GM12878 (cell line): Measurements from ENCODE around the gene TOGARAM1. TPM values are rescaled to one million over a fixed set of nuclear protein-coding genes. Genes with fewer than 3 reads are reported as not detected.

ENCODE experiments used
- ATAC-seq: fragments of 200-7000 bp; cut with Tn5 transposase; 3 replicates; pipeline ENCODE4 v1.9.1; 2020; ENCODE audit warnings: mild to moderate bottlenecking, moderate library complexity
- BruUV-seq: library from RNA; stranded (reverse); fragments of 400-500 nt; replicated peaks from 2 replicates; lab custom pipeline; 2021; lab: Mats Ljungman, UMichigan
- CTCF ChIA-PET: fragments of 300-600 bp; sonication (Branson Sonifier 250); formaldehyde crosslinking; extraction: SDS; loops from one replicate; lab custom pipeline; 2021; ENCODE audit warnings: inconsistent platforms; lab: Yijun Ruan, JAX
- POLR2A ChIA-PET: fragments of 350-600 bp; formaldehyde crosslinking; extraction: SDS; loops from one replicate; lab custom pipeline; 2021; ENCODE audit warnings: inconsistent platforms; lab: Charles Lee
- RAD21 ChIA-PET: fragments of 300-600 bp; sonication (Branson Sonifier 250); formaldehyde crosslinking; loops from one replicate; lab custom pipeline; 2023; ENCODE audit warnings: antibody characterized with exemption; ENCODE audit not compliant: unreplicated experiment; lab: Charles Lee
- SMC1A ChIA-PET: fragments of 300-600 bp; sonication (Branson Sonifier 250); formaldehyde crosslinking; loops from one replicate; lab custom pipeline; 2023; ENCODE audit not compliant: unreplicated experiment, uncharacterized antibody; lab: Charles Lee
- DNase-seq: peaks from one replicate; pipeline ENCODE4 v3.0.0-alpha.2; 2011; ENCODE audit warnings: low read depth, low spot score
- FAIRE-seq: peaks from 3 replicates; lab custom pipeline; 2011; peaks lifted over from hg19 to GRCh38; lab: Jason Lieb, UNC
- H2AFZ ChIP-seq: 2 replicates; pipeline ENCODE4 v1.6.0; 2011; ENCODE audit warnings: low read depth, low read length, control low read depth; ENCODE audit not compliant: control insufficient read depth
- H3K27ac ChIP-seq: 2 replicates; pipeline ENCODE4 v1.5.1; 2011; ENCODE audit warnings: control low read depth; ENCODE audit not compliant: control insufficient read depth, insufficient read depth
- H3K27me3 ChIP-seq, 2 experiments: replicated peaks in 1 of 2; 2 replicates each; pipeline versions ENCODE4 v1.6.0 to v1.6.1; 2011; ENCODE audit warnings: low read length in 1 of 2; ENCODE audit not compliant: control insufficient read depth in 2 of 2, insufficient read depth in 2 of 2
- H3K36me3 ChIP-seq, 2 experiments: 2 replicates each; pipeline ENCODE4 v1.5.1; 2011; ENCODE audit warnings: low read length in 1 of 2; ENCODE audit not compliant: control insufficient read depth in 2 of 2, insufficient read depth in 2 of 2
- H3K4me1 ChIP-seq: 2 replicates; pipeline ENCODE4 v1.6.1; 2011; ENCODE audit warnings: mild to moderate bottlenecking, low read length, moderate library complexity, mixed read lengths; ENCODE audit not compliant: control insufficient read depth, insufficient read depth
- H3K4me2 ChIP-seq: 2 replicates; pipeline ENCODE4 v1.6.0; 2011; ENCODE audit warnings: control low read depth; ENCODE audit not compliant: control insufficient read depth, insufficient read depth
- H3K4me3 ChIP-seq: fragments of 200-600 bp; sonication (generic); 2 replicates; pipeline ENCODE4 v1.5.1; 2016
- H3K79me2 ChIP-seq: 2 replicates; pipeline ENCODE4 v1.6.0; 2011; ENCODE audit warnings: low read length; ENCODE audit not compliant: control insufficient read depth, insufficient read depth
- H3K9ac ChIP-seq: 2 replicates; pipeline ENCODE4 v1.8.0; 2011; ENCODE audit warnings: low read length, control low read depth, mixed read lengths; ENCODE audit not compliant: control insufficient read depth, insufficient read depth
- H3K9me3 ChIP-seq: replicated peaks from 3 replicates; pipeline ENCODE4 v1.5.1; 2011; ENCODE audit warnings: mild to moderate bottlenecking, low read length; ENCODE audit not compliant: control insufficient read depth, insufficient read depth
- H4K20me1 ChIP-seq: 2 replicates; pipeline ENCODE4 v1.6.0; 2011; ENCODE audit not compliant: control insufficient read depth, insufficient read depth
- ATF3 ChIP-seq: IDR thresholded peaks from 2 replicates; pipeline ENCODE4 v1.6.1; 2011; ENCODE audit warnings: low read depth, mild to moderate bottlenecking, low read length, moderate library complexity, borderline replicate concordance; ENCODE audit errors: extremely low read depth
- CBFB ChIP-seq: IDR thresholded peaks from 2 replicates; pipeline ENCODE4 v1.6.1; 2016; ENCODE audit warnings: antibody characterized with exemption, low read depth
- CHD2 ChIP-seq: IDR thresholded peaks from 2 replicates; pipeline ENCODE4 v1.6.1; 2011; ENCODE audit warnings: low read depth, low read length, improper control_type of control experiment, borderline replicate concordance
- HDGF ChIP-seq: fragments of 450-650 bp; IDR thresholded peaks from 2 replicates; pipeline ENCODE4 v1.6.1; 2016; ENCODE audit warnings: antibody characterized with exemption
- MEF2A ChIP-seq: IDR thresholded peaks from 2 replicates; pipeline ENCODE4 v1.6.1; 2011; ENCODE audit warnings: low read depth, mild to moderate bottlenecking, low read length, moderate library complexity; ENCODE audit not compliant: insufficient read depth
- NR2F1 ChIP-seq: fragments of 450-650 bp; conservative IDR thresholded peaks from 2 replicates; pipeline ENCODE4 v1.6.1; 2017; ENCODE audit warnings: mild to moderate bottlenecking
- PBX3 ChIP-seq: IDR thresholded peaks from 2 replicates; pipeline ENCODE4 v1.6.1; 2011; ENCODE audit warnings: mild to moderate bottlenecking, low read depth, low read length, moderate library complexity; ENCODE audit not compliant: insufficient replicate concordance
- SMARCA5 ChIP-seq: fragments of 450-650 bp; IDR thresholded peaks from 2 replicates; pipeline ENCODE4 v1.6.1; 2017; ENCODE audit warnings: mild to moderate bottlenecking
- SREBF2 ChIP-seq: IDR thresholded peaks from 2 replicates; pipeline ENCODE4 v1.6.1; 2012; ENCODE audit warnings: mild to moderate bottlenecking, low read length
- SUZ12 ChIP-seq: fragments of 200-600 bp; sonication (generic); IDR thresholded peaks from one replicate; pipeline ENCODE4 v1.6.1; 2018; ENCODE audit warnings: antibody characterized with exemption, mild to moderate bottlenecking; ENCODE audit not compliant: unreplicated experiment
- TCF7 ChIP-seq: IDR thresholded peaks from 2 replicates; pipeline ENCODE4 v1.6.1; 2014; ENCODE audit warnings: antibody characterized with exemption, borderline replicate concordance
- ZNF207 ChIP-seq: fragments of 450-650 bp; IDR thresholded peaks from 2 replicates; pipeline ENCODE4 v1.6.1; 2014; ENCODE audit warnings: antibody characterized with exemption, mild to moderate bottlenecking, borderline replicate concordance
- ZNF384 ChIP-seq: IDR thresholded peaks from 2 replicates; pipeline ENCODE4 v1.6.1; 2012; ENCODE audit warnings: low read depth, mild to moderate bottlenecking, low read length, improper control_type of control experiment, borderline replicate concordance
- ZNF687 ChIP-seq: fragments of 450-650 bp; IDR thresholded peaks from 2 replicates; pipeline ENCODE4 v1.6.1; 2017; ENCODE audit warnings: mild to moderate bottlenecking, moderate library complexity
- WGBS: methylation state at CpG from one replicate; pipeline ENCODE4 v1.1.6; 2016; ENCODE audit warnings: low lambda C conversion rate; ENCODE audit not compliant: insufficient replicate concordance, insufficient coverage; ENCODE audit errors: missing lambda C conversion rate; 5-methylcytosine and 5-hydroxymethylcytosine counted together
- in situ Hi-C: fragments of 300-500 bp; cut with MboI; formaldehyde crosslinking; loops from 9 replicates; pipeline ENCODE4 v1.14.3; 2018; ENCODE audit warnings: mixed read lengths
- intact Hi-C: fragments of 100-400 bp; cut with micrococcal nuclease; formaldehyde crosslinking; loops from one replicate; pipeline ENCODE4 v1.14.2; 2022; ENCODE audit not compliant: unreplicated experiment
- polyA plus RNA-seq, 11 experiments: library from polyadenylated mRNA; depleted of rRNA in 4 of 11; unstranded in 6 of 11; stranded (reverse) in 5 of 11; fragments of >200 nt; fragmentation: Nextera tagmentation in 4 of 11; fragmentation: Illumina TruSeq in 1 of 11; extraction: Ambion mirVana in 4 of 11; extraction: Trizol in 1 of 11; gene quantifications; 1 replicate in 1 of 11; 2 replicates in 10 of 11; pipeline versions ENCODE4 v1.2.1 to v1.2.3, GENCODE V29; 2011 to 2016; ENCODE audit warnings: inconsistent platforms in 2 of 11, missing spikeins in 2 of 11, low read depth in 1 of 11
- total RNA-seq, 4 experiments: library from RNA; depleted of rRNA in 3 of 4; stranded (reverse); fragments of >200 nt in 3 of 4; fragmentation: Illumina TruSeq in 1 of 4; extraction: Trizol in 1 of 4; gene quantifications; 2 replicates each; pipeline versions ENCODE4 v1.2.1 to v1.2.3, GENCODE V29; 2013 to 2021

TOGARAM1 gene
- total and polyA plus RNA-seq, 10 of the 15 experiments (the other 5 are each of a cell fraction or from before 2014, with no cell fraction given) = 2.1 to 14.4 (median 7.2) TPM

- H3K36me3 ChIP-seq = no peaks in the 10 kb centered on the region; a peak in 2 of 4 replicates
- H2AFZ ChIP-seq = no peak overlapping the region
- no peak overlapping the region for H3K4me2 ChIP-seq
- H3K79me2 ChIP-seq = no peaks in the 10 kb centered on the region
- CTCF ChIA-PET = no interaction called here
- no peaks in the 10 kb centered on the region for H4K20me1 ChIP-seq
- intact Hi-C loops = no loop called here
- no peak for TF ChIP-seq ZNF384
- TF ChIP-seq ATF3 = no peak
- no peak for TF ChIP-seq ZNF207
- no peak for TF ChIP-seq NR2F1
- no peak for TF ChIP-seq TCF7
- no peak for TF ChIP-seq CBFB
- TF ChIP-seq PBX3 = no peak
- no peak for TF ChIP-seq MEF2A
- no peak for TF ChIP-seq SMARCA5
- TF ChIP-seq CHD2 = no peak
- TF ChIP-seq SREBF2 = no peak
- no peak for TF ChIP-seq SUZ12
- TF ChIP-seq ZNF687 = no peak
- TF ChIP-seq HDGF = no peak
- no peak for ATAC-seq
- no peak overlapping the region for H3K4me3 ChIP-seq
- FAIRE-seq = peak; percentile 41
- RAD21 ChIA-PET = no interaction called here
- H3K27ac ChIP-seq = no peak overlapping the region
- POLR2A ChIA-PET = interaction anchor here (0.9 kb wide), 1 partner anchor 14 kb away, joined by 4 read pairs; no protein-coding TSS in a partner anchor
- BruUV-seq = TSS peak; percentile 44
- no peaks in the 10 kb centered on the region for H3K4me1 ChIP-seq
- no peaks in the 10 kb centered on the region for H3K9me3 ChIP-seq
- no peak overlapping the region for H3K9ac ChIP-seq
- in situ Hi-C loops = no loop called here
- H3K27me3 ChIP-seq = no peaks in the 10 kb centered on the region
- WGBS = 96% methylated on average over 5 of the region's 5 CpGs
- DNase-seq = no peak
- SMC1A ChIA-PET = interaction anchor here (1.9 kb wide), 1 partner anchor 10 kb away, joined by 4 read pairs; the partner anchor contains the start of gene PRPF39
These were observed 111.4 kb downstream of the TOGARAM1 start for GRCh38 chr14:45073231-45073879.
